Body of pancreas (tissue), 4 donors: ENCODE data around the gene COL19A1. TPM values are rescaled to one million over a fixed set of nuclear protein-coding genes. Genes with fewer than 3 reads are reported as not detected.
A peak's percentile ranks its signal among the peaks of the same experiment; 100 is the strongest.

ENCODE experiments used
- ATAC-seq: fragments of 150-250 bp; one replicate; pipeline ENCODE4 v1.9.1; 2016
- DNase-seq, 4 donors: peaks; one replicate each; pipeline ENCODE4 v3.0.0-alpha.2; 2019
- H3K27ac ChIP-seq, 4 donors: fragments of 200-600 bp; sonication (generic); 1 replicate in 3 of 4; 2 replicates in 1 of 4; pipeline versions ENCODE4 v1.5.1 to v1.6.1; 2016 to 2019; ENCODE audit warnings: mild to moderate bottlenecking in 1 of 4, mixed read lengths in 1 of 4, moderate library complexity in 1 of 4
- H3K27me3 ChIP-seq, 2 donors: fragments of 200-600 bp; sonication (generic); one replicate each; pipeline ENCODE4 v1.6.0; 2016; ENCODE audit warnings: mild to moderate bottlenecking in 1 of 2
- H3K36me3 ChIP-seq, 2 donors: fragments of 200-600 bp; sonication (generic); replicated peaks in 1 of 2; 2 replicates each; pipeline ENCODE4 v1.5.1; 2016; ENCODE audit warnings: low read depth in 2 of 2; ENCODE audit not compliant: insufficient read depth in 1 of 2
- H3K4me1 ChIP-seq: fragments of 200-600 bp; sonication (generic); one replicate; pipeline ENCODE4 v1.6.0; 2016
- H3K4me3 ChIP-seq, 2 donors: fragments of 200-600 bp; sonication (generic); 1 replicate in 1 of 2; 2 replicates in 1 of 2; pipeline ENCODE4 v1.5.1; 2016 to 2019
- H3K9me3 ChIP-seq, 3 donors: fragments of 200-600 bp; sonication (generic); 1 replicate in 2 of 3; 2 replicates in 1 of 3; pipeline ENCODE4 v1.5.1; 2016
- CTCF ChIP-seq, 7 experiments: fragments of 450-650 bp in 4 of 7; fragments of 200-600 bp in 3 of 7; sonication (generic) in 3 of 7; IDR thresholded peaks; one replicate each; pipeline ENCODE4 v1.5.1; 2016 to 2019; ENCODE audit warnings: antibody characterized with exemption in 7 of 7
- POLR2A ChIP-seq, 3 donors: fragments of 450-650 bp; IDR thresholded peaks; one replicate each; pipeline ENCODE4 v1.6.1; 2016; ENCODE audit warnings: antibody characterized with exemption in 3 of 3, mild to moderate bottlenecking in 2 of 3
- WGBS, 2 donors: methylation state at CpG; one replicate each; pipeline ENCODE4 v1.1.5; 2017; 5-methylcytosine and 5-hydroxymethylcytosine counted together
- intact Hi-C: fragments of 100-400 bp; cut with DNase I; formaldehyde crosslinking; loops from one replicate; pipeline ENCODE4 v1.15.1; 2023
- total RNA-seq, 2 donors: library from RNA; depleted of rRNA; stranded (reverse); fragments of >200 nt; gene quantifications; one replicate each; pipeline ENCODE4 v1.1.0, GENCODE V29; 2016

Gene COL19A1
- total RNA-seq, 2 donors from 2014 or later, result 0.26 to 1.6 TPM

DNA sequence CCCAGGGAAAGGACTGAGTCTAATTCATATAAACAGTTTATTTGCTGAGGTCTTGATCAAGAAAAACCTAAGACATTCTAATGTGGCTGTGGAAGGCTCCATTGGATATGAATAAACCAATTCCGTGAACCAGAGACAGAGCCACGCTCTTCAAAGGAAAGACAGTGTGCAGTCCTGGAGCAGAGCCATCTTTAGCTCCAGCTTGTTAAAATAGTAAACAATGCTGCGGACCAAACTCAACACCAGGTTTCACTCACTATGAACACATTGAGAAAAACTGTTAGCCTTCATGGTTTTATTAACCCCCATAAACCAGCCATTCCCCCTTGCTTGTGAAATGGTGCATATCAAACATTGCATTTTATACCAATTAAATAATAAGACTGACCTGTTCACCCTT is 374.7 kb downstream of the COL19A1 start:
- no peak for ATAC-seq

GRCh38 chr6:70241991-70242420 is 375.6 kb downstream of the COL19A1 start:
- Histone ChIP-seq H3K9me3 (no peaks in the 10 kb centered on the region), H3K36me3 (no peaks in the 10 kb centered on the region), H3K4me1 (peaks cover 5% of the 10 kb centered on the region), H3K27me3 (no peaks in the 10 kb centered on the region), H3K27ac (peak overlapping the region in 3 of 4 donors; percentile 12 to 48 (median 40)), H3K4me3 (no peak overlapping the region)
- DNase-seq (peak; percentile 56 to 67 (median 60)), ATAC-seq (peak; percentile 78)
- intact Hi-C loops, result no loop called here
- 37 to 44% methylated on average over 7 of the region's 7 CpGs for WGBS, 2 donors
- peak in 1 of 3 donors; percentile 19 for TF ChIP-seq POLR2A (IDR thresholded peaks at IDR 0.05)
- peak in 4 of 7 experiments; percentile 6 to 37 (median 15) for TF ChIP-seq CTCF (IDR thresholded peaks at IDR 0.05)

More for the DNA sequence above, 374.7 kb downstream of the COL19A1 start:
- WGBS, 2 donors, result 38 to 40% methylated on average over 3 of the region's 3 CpGs
- intact Hi-C loops, result no loop called here
- Histone ChIP-seq H3K9me3 (no peaks in the 10 kb centered on the region), H3K4me3 (no peak overlapping the region), H3K27ac (no peak overlapping the region), H3K36me3 (no peaks in the 10 kb centered on the region), H3K4me1 (peaks cover 5% of the 10 kb centered on the region), H3K27me3 (no peaks in the 10 kb centered on the region)
- TF ChIP-seq POLR2A (IDR thresholded peaks at IDR 0.05), result no peak
- no peak for TF ChIP-seq CTCF (IDR thresholded peaks at IDR 0.05)
- DNase-seq, result peak in 1 of 4 donors; percentile 19

GRCh38 chr6:70246118-70246517 is 379.8 kb downstream of the COL19A1 start:
- ATAC-seq (no peak), DNase-seq (no peak)
- Histone ChIP-seq H3K27me3 (no peaks in the 10 kb centered on the region), H3K36me3 (no peaks in the 10 kb centered on the region), H3K4me3 (no peak overlapping the region), H3K27ac (no peak overlapping the region), H3K4me1 (peaks cover 5% of the 10 kb centered on the region), H3K9me3 (no peaks in the 10 kb centered on the region)
- WGBS, 2 donors, result 85 to 90% methylated on average over 7 of the region's 7 CpGs
- TF ChIP-seq POLR2A (IDR thresholded peaks at IDR 0.05) (no peak), CTCF (IDR thresholded peaks at IDR 0.05) (no peak)
- intact Hi-C loops, result no loop called here

DNA sequence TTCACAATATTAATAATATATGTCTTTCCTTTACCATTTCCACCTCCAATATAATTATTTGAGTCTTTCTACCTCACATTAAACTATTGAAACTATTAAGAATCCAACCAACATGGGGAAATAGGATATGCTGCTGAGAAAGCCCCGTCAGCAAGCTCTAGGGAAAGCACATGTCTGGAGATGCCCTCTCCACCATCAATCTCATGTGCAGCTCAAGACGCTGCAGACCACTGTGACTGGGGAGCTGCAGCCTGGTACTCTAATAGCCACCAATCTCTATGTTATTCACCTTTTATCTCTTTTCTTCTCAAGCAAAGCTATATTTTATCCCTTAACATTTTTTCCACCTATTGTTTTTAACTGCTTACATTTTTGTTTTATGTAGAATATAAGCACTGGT is 386.2 kb downstream of the COL19A1 start:
- DNase-seq, result no peak
- Histone ChIP-seq H3K36me3 (no peaks in the 10 kb centered on the region), H3K9me3 (no peaks in the 10 kb centered on the region), H3K4me3 (no peak overlapping the region), H3K27me3 (no peaks in the 10 kb centered on the region), H3K4me1 (no peaks in the 10 kb centered on the region), H3K27ac (no peak overlapping the region)
- TF ChIP-seq CTCF (IDR thresholded peaks at IDR 0.05) (no peak), POLR2A (IDR thresholded peaks at IDR 0.05) (no peak)
- intact Hi-C loops, result no loop called here
- no peak for ATAC-seq
- 78 to 86% methylated on average over 2 of the region's 2 CpGs for WGBS, 2 donors

GRCh38 chr6:70253923-70254322 is 387.6 kb downstream of the COL19A1 start:
- intact Hi-C loops, result no loop called here
- Histone ChIP-seq H3K27ac (no peak overlapping the region), H3K36me3 (no peaks in the 10 kb centered on the region), H3K9me3 (no peaks in the 10 kb centered on the region), H3K4me1 (no peaks in the 10 kb centered on the region), H3K4me3 (no peak overlapping the region), H3K27me3 (no peaks in the 10 kb centered on the region)
- TF ChIP-seq POLR2A (IDR thresholded peaks at IDR 0.05), result no peak
- TF ChIP-seq CTCF (IDR thresholded peaks at IDR 0.05), result no peak
- no peak for DNase-seq
- WGBS, 2 donors, result 24 to 27% methylated on average over 3 of the region's 3 CpGs
- ATAC-seq, result no peak
